Measurements from ENCODE around the gene SIK3. TPM values are rescaled to one million over a fixed set of nuclear protein-coding genes. Genes with fewer than 3 reads are reported as not detected.

The SIK3 gene
- total RNA-seq, 1 experiment from 2014 or later, result 31.4 TPM

- H3K4me1 ChIP-seq (ENCODE audit: insufficient read depth, low read length), result peaks cover 3% of the 10 kb centered on the region; the same call in 1 of the 2 replicates
Observed at GRCh38 chr11:117070016-117070415, 28.2 kb downstream of the SIK3 start.

More at GRCh38 chr11:117070016-117070415, 28.2 kb downstream of the SIK3 start:
- H2AFZ ChIP-seq (ENCODE audit: low read length), result no peak overlapping the region
- Mint-ChIP-seq H3K36me3 (ENCODE audit: insufficient read depth in 1 of 3, low read depth in 3 of 3) (peaks cover 0 to 4% (median 2%) of the 10 kb centered on the region in 3 experiments; a peak in 3 of 7 replicates), H3K4me3 (no peak overlapping the region), H3K4me1 (peaks cover 14 to 26% of the 10 kb centered on the region in 2 experiments), H3K27me3 (ENCODE audit: low read depth) (no peaks in the 10 kb centered on the region), H3K9me3 (no peaks in the 10 kb centered on the region), H3K27ac (no peak overlapping the region)
- H2BK20ac ChIP-seq (ENCODE audit: low read depth, low read length, poor library complexity, severe bottlenecking), result no peak overlapping the region
- no peaks in the 10 kb centered on the region for H3K9me3 ChIP-seq (ENCODE audit: control insufficient read depth, low read depth, low read length)
- no peak overlapping the region for H3T11ph ChIP-seq (ENCODE audit: low read length)
- no peaks in the 10 kb centered on the region for H4K20me1 ChIP-seq (ENCODE audit: control insufficient read depth, insufficient read depth, insufficient read length)
- no peak overlapping the region for H4K91ac ChIP-seq (ENCODE audit: insufficient read length, low read depth, low read length)
- H3K27me3 ChIP-seq (ENCODE audit: insufficient read depth, low read length), result no peaks in the 10 kb centered on the region
- no peak overlapping the region for H3K14ac ChIP-seq (ENCODE audit: insufficient read depth, low read length)
- WGBS (ENCODE audit: extremely low coverage, insufficient read length, low lambda C conversion rate), result no CpG with 5 or more reads among the region's 1 CpG
- no peak for TF ChIP-seq CTCF (conservative IDR thresholded peaks at IDR 0.05)
- H3K79me2 ChIP-seq (ENCODE audit: insufficient read depth, low read length), result peaks cover 3% of the 10 kb centered on the region; the same call in 1 of the 2 replicates
- no peak overlapping the region for H4K8ac ChIP-seq (replicated peaks; ENCODE audit: insufficient read length, low read depth, low read length)
- no peak for DNase-seq
- H2BK5ac ChIP-seq (ENCODE audit: insufficient read length, low read length), result no peak overlapping the region
- H3K23ac ChIP-seq (ENCODE audit: insufficient read length, low read depth, low read length), result no peak overlapping the region
- H3K23me2 ChIP-seq (ENCODE audit: insufficient read length, low read depth, low read length, poor library complexity, severe bottlenecking), result no peaks in the 10 kb centered on the region
- no peak overlapping the region for H2AK5ac ChIP-seq (ENCODE audit: insufficient read length, low read length)
- no peak overlapping the region for H2BK12ac ChIP-seq (ENCODE audit: insufficient read length, low read depth, low read length)
- no peaks in the 10 kb centered on the region for H3K79me1 ChIP-seq (ENCODE audit: insufficient read depth, low read depth, low read length, poor library complexity, severe bottlenecking)
- no peak overlapping the region for H3K4ac ChIP-seq (ENCODE audit: low read depth, low read length)
- H2BK15ac ChIP-seq (ENCODE audit: low read depth, low read length), result no peak overlapping the region
- no peak overlapping the region for H2BK120ac ChIP-seq (ENCODE audit: low read depth, low read length, poor library complexity, severe bottlenecking)
- no peak overlapping the region for H3K9ac ChIP-seq (ENCODE audit: extremely low read depth, insufficient read length, low read length)
- no peak overlapping the region for H3K4me2 ChIP-seq (ENCODE audit: insufficient read depth, insufficient read length, low read length)
- no peak overlapping the region for H3K27ac ChIP-seq (ENCODE audit: insufficient read length, low read depth, low read length)
- no peak overlapping the region for H3K56ac ChIP-seq (ENCODE audit: insufficient read length, low read depth, low read length)
- H3K18ac ChIP-seq (ENCODE audit: insufficient read length, low read depth, low read length), result no peak overlapping the region
- no peak overlapping the region for H4K5ac ChIP-seq (ENCODE audit: insufficient read length, low read depth, low read length)
